Stimulated activated CD4-positive, alpha-beta T cell treated with anti-CD3 and anti-CD28 coated beads, Interleukin-4, amount 100 ng/mL, for 1 hour (primary cell): ENCODE measurements around the gene LYST.
"Not testable (repeated sequence)": the region's sequence is repeated elsewhere in the genome, so short reads cannot be mapped to it uniquely, and the experiment has no call there.

Experiments used
- DNase-seq: peaks from one replicate; pipeline ENCODE4 v3.0.0-alpha.2; 2020

The LYST gene

GRCh38 chr1:235809688-235810397, 56.9 kb downstream of the LYST start:
- DNase-seq = no peak

DNA sequence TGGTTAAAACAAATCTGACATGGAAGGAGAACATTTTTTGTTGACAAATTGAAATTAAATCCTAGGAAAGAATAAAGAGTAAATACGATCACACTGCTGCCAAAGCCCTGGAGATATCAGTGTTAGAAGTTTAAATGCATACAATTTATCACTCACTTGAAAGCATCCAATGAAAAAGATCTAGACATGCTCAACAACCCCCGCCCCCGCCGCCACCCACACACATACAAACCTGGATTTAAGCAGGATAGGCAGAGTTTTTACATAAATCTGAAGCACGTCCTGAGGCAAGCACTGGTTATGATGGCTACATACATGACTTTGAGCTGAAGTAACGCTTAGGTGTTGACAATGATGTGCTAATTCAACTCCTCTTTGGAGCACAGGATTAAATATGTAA, 58.5 kb downstream of the LYST start:
- no peak for DNase-seq

DNA sequence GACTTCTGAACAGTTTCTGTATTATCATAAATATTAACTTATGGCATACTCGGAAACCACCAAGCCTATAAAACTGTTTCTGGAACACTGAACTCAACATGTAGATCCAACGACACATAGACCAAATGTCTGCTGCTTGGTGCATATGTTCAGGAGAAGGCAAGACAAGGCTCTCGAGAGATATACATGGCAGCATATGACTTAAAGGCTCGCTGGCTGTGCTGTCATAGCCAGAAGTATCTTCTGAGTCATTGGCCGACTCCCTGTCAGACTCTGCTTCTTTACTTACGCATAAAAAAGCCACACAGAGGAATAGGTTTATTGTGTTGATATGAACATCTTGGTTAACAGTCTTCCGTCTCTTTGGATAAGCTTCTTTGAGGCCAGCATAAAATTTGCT, 60.6 kb downstream of the LYST start:
- DNase-seq = no peak

GRCh38 chr1:235802573-235803346, 63.9 kb downstream of the LYST start:
- no peak for DNase-seq

GRCh38 chr1:235799264-235799663, 67.4 kb downstream of the LYST start:
- no peak for DNase-seq

GRCh38 chr1:235791532-235792060, 75.1 kb downstream of the LYST start:
- DNase-seq = no peak

DNA sequence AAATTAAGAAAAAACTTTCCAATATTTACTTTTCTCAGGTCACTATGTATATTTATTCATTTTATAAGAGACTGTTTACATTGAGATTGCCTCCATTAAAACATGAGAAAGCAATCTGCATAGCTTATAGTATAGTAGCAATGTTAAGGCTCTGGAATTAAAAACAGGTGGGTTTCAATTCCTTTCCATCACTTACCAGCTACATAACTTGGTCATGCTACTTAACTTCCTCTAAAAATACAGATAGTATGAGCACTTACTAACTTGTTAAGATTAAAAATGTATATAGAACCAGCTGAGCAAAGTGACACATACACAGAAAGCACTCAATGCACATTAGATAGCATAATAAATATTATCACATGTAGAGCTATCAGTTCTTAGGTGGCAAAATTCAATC, 76.6 kb downstream of the LYST start:
- no peak for DNase-seq

GRCh38 chr1:235786227-235786898, 80.3 kb downstream of the LYST start:
- DNase-seq = not testable (repeated sequence)

GRCh38 chr1:235784950-235785349, 81.8 kb downstream of the LYST start:
- no peak for DNase-seq

GRCh38 chr1:235783148-235783776, 83.4 kb downstream of the LYST start:
- DNase-seq = no peak

DNA sequence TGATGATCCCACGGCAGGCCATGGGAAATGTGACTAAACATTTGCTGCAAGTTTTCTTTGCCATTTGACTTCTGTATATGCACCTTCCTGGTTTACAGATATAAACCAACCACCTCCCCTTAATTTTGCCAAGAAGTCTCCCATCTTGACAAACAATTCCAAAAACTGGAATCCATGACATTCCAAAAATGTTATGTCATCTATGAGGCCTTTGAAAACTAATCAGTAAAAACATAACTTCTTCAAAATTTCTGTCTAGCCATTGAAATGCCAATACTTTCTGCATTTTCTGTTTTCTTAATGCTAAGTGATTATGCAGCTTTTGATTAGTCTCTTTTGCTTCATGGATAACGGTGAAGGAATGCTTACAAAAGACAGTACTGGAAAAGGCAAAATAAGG, 84.1 kb downstream of the LYST start:
- no peak for DNase-seq

- DNase-seq = no peak
These were observed 84.9 kb downstream of the LYST start for GRCh38 chr1:235781807-235782206.

DNA sequence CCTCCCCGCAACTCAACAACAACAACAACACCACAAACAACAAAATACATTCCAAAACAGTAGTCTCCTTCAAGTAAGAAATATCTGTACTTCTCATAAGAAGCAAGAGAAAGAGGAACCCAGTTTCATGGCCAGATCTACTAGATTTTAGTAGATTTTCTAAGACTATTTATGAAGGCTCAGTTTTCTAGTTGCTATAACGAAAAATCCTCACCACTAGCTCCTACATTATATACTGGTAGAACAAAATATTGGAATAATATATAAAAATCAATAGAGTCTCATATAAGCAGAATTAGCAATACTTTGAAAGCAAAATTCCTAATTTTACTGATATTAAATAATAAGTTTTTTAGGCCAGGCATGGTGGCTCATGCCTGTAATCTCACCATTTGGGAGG, 86.9 kb downstream of the LYST start:
- no peak for DNase-seq

DNA sequence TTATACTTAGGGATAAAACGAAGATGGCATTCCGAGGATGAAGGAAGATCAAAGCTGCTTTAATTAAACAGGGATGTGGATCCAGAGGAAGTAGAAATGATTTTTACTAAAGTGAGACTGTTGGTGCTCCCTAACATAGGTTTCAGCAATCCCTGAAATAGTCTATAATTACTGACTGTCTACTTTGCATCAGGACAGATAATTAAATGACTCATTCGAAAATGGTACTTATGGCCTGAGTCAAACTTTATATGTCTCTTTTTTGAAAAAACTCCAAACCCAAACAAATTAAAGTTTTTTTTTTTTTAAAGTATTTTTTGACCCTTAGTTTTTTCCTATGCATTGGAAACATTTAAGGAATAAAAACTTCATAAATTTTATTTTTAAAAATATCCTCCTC, 90.3 kb downstream of the LYST start:
- DNase-seq = no peak

GRCh38 chr1:235775246-235775860, 91.4 kb downstream of the LYST start:
- no peak for DNase-seq

DNA sequence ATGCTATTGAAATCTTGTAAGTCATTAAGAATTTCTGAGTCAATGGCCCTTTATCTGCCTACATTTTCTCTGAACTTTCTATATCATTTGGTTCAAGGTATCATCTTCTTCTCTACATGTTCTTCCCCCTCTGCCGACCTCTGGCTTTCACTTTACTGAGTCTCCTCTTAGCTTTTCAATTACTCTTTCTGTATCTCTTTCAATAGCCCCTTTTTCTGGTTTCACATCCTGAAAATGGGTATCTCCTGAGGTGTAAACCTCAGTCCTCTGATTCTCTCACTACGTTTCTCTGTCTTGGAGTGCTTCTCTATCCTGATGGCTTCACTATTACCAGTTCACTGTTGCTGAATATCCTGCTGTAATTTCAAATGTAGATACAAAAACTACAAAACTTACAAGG, 98.9 kb downstream of the LYST start:
- no peak for DNase-seq

DNA sequence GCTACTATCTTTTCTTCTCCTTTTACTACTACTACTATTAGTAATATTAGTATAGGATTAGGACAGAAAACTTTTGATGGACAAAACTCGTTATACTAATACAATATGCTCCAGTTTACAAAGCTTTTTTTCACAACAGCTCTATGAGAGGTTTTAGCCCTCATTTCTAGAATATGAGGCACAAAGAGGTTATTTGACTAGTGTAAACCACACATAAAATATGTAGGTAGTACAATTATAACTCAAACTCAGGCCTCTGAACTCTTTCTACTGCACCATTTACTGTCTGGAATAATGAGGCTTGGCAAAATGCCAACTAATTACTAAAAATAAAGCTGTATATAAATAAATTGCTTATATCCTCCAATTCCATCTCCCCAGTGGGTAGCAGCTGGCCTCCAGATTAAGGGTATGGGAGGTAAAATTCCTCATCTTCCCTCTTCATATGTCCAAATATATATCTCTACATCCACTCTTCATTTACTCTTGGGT, 99.9 kb downstream of the LYST start:
- DNase-seq = no peak

- DNase-seq = no peak
These were observed 102.7 kb downstream of the LYST start for GRCh38 chr1:235763962-235764361.

DNA sequence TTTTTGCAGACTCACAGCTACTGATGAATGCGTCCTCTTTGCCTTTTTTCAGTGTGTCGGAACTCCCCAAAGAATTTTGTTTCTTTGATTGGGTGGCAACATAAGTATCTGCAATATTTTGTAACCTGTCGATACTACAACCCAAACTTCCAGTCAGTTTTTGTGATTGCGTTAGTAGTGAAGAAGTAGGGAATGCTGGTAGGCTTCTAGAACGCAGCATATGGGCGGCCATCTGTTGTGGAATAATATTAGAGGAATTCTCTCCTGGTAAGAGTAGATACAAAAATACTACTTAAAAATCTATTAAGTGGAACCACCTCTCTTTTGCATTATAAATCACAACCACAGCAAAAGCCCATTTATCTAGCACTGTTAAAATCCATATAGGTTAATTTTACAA, 107.4 kb downstream of the LYST start:
- DNase-seq = no peak

- DNase-seq = no peak
These were observed 107.8 kb downstream of the LYST start for GRCh38 chr1:235758931-235759330.

DNA sequence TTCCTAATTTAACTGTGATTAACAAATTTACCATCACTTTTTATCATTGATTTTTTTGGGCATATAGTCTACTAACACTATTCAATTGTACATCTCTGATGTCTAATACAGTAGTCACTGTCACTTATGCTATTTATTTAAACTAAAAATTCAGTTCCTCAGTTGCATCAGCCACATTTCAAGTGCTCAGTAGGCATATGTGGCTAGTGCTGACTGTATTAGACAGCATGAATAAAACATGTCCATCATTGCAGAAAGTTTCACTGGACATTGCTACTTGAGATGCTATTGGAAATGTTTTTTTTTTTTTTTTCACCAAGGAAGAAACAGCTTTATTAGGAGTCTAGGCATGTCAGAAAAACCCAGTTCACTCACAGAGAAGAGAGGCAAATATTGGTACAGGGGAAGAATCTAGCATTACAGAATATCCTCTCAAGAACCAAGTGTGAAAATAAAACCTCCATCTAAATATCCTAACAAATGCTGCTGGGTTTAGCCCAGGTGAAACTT, 109.1 kb downstream of the LYST start:
- no peak for DNase-seq

- not testable (repeated sequence) for DNase-seq
These were observed 112.5 kb downstream of the LYST start for GRCh38 chr1:235754186-235754585.
